GM23248 (cell line): ENCODE measurements around the gene GCSAM. TPM values are rescaled to one million over a fixed set of nuclear protein-coding genes. Genes with fewer than 3 reads are reported as not detected.

ENCODE experiments used
- DNase-seq: peaks from one replicate; pipeline ENCODE4 v3.0.0-alpha.2; 2015
- H2AFZ ChIP-seq: fragments of 200-600 bp; sonication (generic); 2 replicates; pipeline ENCODE4 v1.6.1; 2016; ENCODE audit warnings: antibody characterized with exemption
- H3F3A ChIP-seq: fragments of 200-600 bp; sonication (generic); 2 replicates; pipeline ENCODE4 v1.6.1; 2016; ENCODE audit warnings: mild to moderate bottlenecking, antibody characterized with exemption, mixed run types; ENCODE audit not compliant: insufficient read depth
- H3K27ac ChIP-seq: fragments of 200-600 bp; sonication (generic); 2 replicates; pipeline ENCODE4 v1.5.1; 2016; ENCODE audit warnings: mild to moderate bottlenecking
- H3K27me3 ChIP-seq: fragments of 200-600 bp; sonication (generic); replicated peaks from 2 replicates; pipeline ENCODE4 v1.6.1; 2016; ENCODE audit warnings: mild to moderate bottlenecking; ENCODE audit not compliant: insufficient read depth
- H3K36me3 ChIP-seq: fragments of 200-600 bp; sonication (generic); 2 replicates; pipeline ENCODE4 v1.6.1; 2016; ENCODE audit warnings: low read depth, mild to moderate bottlenecking
- H3K4me1 ChIP-seq: fragments of 200-600 bp; sonication (generic); 2 replicates; pipeline ENCODE4 v1.6.1; 2016; ENCODE audit warnings: mild to moderate bottlenecking; ENCODE audit not compliant: insufficient read depth
- H3K4me2 ChIP-seq: fragments of 200-600 bp; sonication (generic); one replicate; pipeline ENCODE4 v1.6.1; 2016; ENCODE audit warnings: mild to moderate bottlenecking; ENCODE audit not compliant: unreplicated experiment
- H3K4me3 ChIP-seq: fragments of 200-600 bp; sonication (generic); 2 replicates; pipeline ENCODE4 v1.5.1; 2016; ENCODE audit warnings: mild to moderate bottlenecking
- H3K79me2 ChIP-seq: fragments of 200-600 bp; sonication (generic); 2 replicates; pipeline ENCODE4 v1.6.1; 2016; ENCODE audit warnings: mild to moderate bottlenecking; ENCODE audit not compliant: insufficient read depth
- H3K9ac ChIP-seq: fragments of 200-600 bp; sonication (generic); 2 replicates; pipeline ENCODE4 v1.6.1; 2016; ENCODE audit warnings: mild to moderate bottlenecking
- H3K9me2 ChIP-seq: fragments of 200-600 bp; sonication (generic); 2 replicates; pipeline ENCODE4 v1.6.1; 2016; ENCODE audit warnings: mixed run types, mild to moderate bottlenecking, moderate library complexity; ENCODE audit not compliant: insufficient read depth
- H3K9me3 ChIP-seq: fragments of 200-600 bp; sonication (generic); one replicate; pipeline ENCODE4 v1.6.1; 2017; ENCODE audit warnings: low read depth
- H4K20me1 ChIP-seq: fragments of 200-600 bp; sonication (generic); 2 replicates; pipeline ENCODE4 v1.6.0; 2016; ENCODE audit not compliant: insufficient read depth
- EZH2 ChIP-seq: fragments of 200-600 bp; sonication (generic); IDR thresholded peaks from 2 replicates; pipeline ENCODE4 v1.6.1; 2018; ENCODE audit warnings: antibody characterized with exemption, mild to moderate bottlenecking; ENCODE audit not compliant: insufficient read depth, poor library complexity, severe bottlenecking
- EZH2phosphoT487 ChIP-seq: fragments of 200-600 bp; sonication (generic); IDR thresholded peaks from 2 replicates; pipeline ENCODE4 v1.6.1; 2018; ENCODE audit warnings: antibody characterized with exemption, moderate library complexity, mild to moderate bottlenecking, low read depth; ENCODE audit not compliant: insufficient read depth
- WGBS, 2 experiments: methylation state at CpG; one replicate each; pipeline ENCODE4 v1.1.6; 2015 to 2017; ENCODE audit warnings: low lambda C conversion rate in 2 of 2, low coverage in 1 of 2; ENCODE audit errors: missing lambda C conversion rate in 2 of 2; 5-methylcytosine and 5-hydroxymethylcytosine counted together
- in situ Hi-C: fragments of 300-500 bp; cut with MboI; formaldehyde crosslinking; loops from 2 replicates; pipeline ENCODE4 v1.15.0; 2020
- polyA plus RNA-seq: library from polyadenylated mRNA; unstranded; fragments of >200 nt; fragmentation: Nextera tagmentation; extraction: Ambion mirVana; gene quantifications from 2 replicates; pipeline ENCODE4 v1.2.1, GENCODE V29; 2016
- total RNA-seq: library from RNA; depleted of rRNA; stranded (reverse); fragments of >200 nt; shearing (Covaris generic); gene quantifications from 2 replicates; pipeline ENCODE4 v1.2.3, GENCODE V29; 2014

Gene GCSAM
- total and polyA plus RNA-seq, 2 experiments from 2014 or later: 0.20 TPM; not detected in 1

DNA sequence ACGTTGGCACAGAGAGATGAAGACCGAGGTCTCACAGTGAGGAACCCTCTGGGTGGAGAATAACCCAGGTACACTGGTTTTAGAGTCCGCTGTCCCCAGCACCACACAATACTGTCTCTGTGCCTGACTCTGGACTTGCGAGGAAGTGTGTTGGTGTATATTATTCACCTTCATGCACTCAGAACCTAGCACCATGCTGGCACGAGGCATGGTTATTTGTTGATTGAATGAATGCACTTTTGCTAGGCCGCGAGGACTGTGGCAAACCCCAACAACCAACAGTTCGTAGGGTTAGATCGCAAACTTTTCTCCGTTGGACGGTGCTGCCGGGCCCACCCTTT is 47.3 kb downstream of the GCSAM start:
- H3K27ac ChIP-seq: no peak overlapping the region
- in situ Hi-C loops: no loop called here
- no peak for TF ChIP-seq EZH2
- TF ChIP-seq EZH2phosphoT487: no peak
- no peaks in the 10 kb centered on the region for H3K36me3 ChIP-seq
- peaks cover 11% of the 10 kb centered on the region for H3F3A ChIP-seq
- H4K20me1 ChIP-seq: no peaks in the 10 kb centered on the region
- H2AFZ ChIP-seq: peak overlapping the region; percentile 83
- DNase-seq: no peak
- no peaks in the 10 kb centered on the region for H3K9me3 ChIP-seq
- H3K4me2 ChIP-seq: peak overlapping the region; percentile 99
- peaks cover 10% of the 10 kb centered on the region; the same call in 1 of the 2 replicates for H3K4me1 ChIP-seq
- H3K9ac ChIP-seq: peak overlapping the region; percentile 75
- H3K79me2 ChIP-seq: peaks cover 33% of the 10 kb centered on the region
- 45 to 51% methylated on average over 12 of the region's 12 CpGs for WGBS, 2 experiments
- peak overlapping the region; percentile 79 for H3K4me3 ChIP-seq
- H3K9me2 ChIP-seq: no peaks in the 10 kb centered on the region
- H3K27me3 ChIP-seq: no peaks in the 10 kb centered on the region

- H3K4me2 ChIP-seq: no peak overlapping the region
- H3K27me3 ChIP-seq: no peaks in the 10 kb centered on the region
- no peaks in the 10 kb centered on the region for H3K9me2 ChIP-seq
- in situ Hi-C loops: no loop called here
- no peak for DNase-seq
- peaks cover 27% of the 10 kb centered on the region for H3K79me2 ChIP-seq
- 93 to 95% methylated on average over 7 of the region's 7 CpGs for WGBS, 2 experiments
- H2AFZ ChIP-seq: peak overlapping the region; percentile 83; the same call in 1 of the 2 replicates
- peaks cover 11% of the 10 kb centered on the region for H3F3A ChIP-seq
- no peaks in the 10 kb centered on the region for H3K36me3 ChIP-seq
- H3K9me3 ChIP-seq: no peaks in the 10 kb centered on the region
- no peak overlapping the region for H3K9ac ChIP-seq
- H3K27ac ChIP-seq: no peak overlapping the region
- TF ChIP-seq EZH2phosphoT487 (no peak), EZH2 (no peak)
- H3K4me1 ChIP-seq: peaks cover 10% of the 10 kb centered on the region; the same call in 1 of the 2 replicates
- no peak overlapping the region for H3K4me3 ChIP-seq
- H4K20me1 ChIP-seq: no peaks in the 10 kb centered on the region
Measured at GRCh38 chr3:112084980-112085705, 47.9 kb downstream of the GCSAM start.

DNA sequence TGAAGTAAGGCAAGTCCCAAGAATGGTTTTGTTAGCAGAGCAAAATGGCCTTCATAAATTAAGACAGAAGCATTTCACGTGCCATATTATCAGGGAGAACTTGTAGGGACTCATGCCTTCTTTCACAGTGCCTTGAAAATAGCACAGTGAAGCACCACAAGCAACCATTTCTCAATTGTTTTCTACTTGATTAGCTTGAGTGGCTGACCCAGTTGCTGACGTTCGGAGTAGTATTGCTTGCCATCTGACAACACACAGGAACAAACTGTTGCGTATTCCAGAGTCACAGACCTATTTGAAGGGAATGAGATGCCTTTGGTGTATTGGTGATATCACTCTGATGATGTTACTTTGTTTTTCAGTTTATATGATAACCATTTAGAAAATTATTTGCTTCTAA is 49.8 kb downstream of the GCSAM start:
- in situ Hi-C loops: no loop called here
- no peak overlapping the region for H3K27ac ChIP-seq
- H3K79me2 ChIP-seq: peaks cover 8% of the 10 kb centered on the region
- 84 to 90% methylated on average over 4 of the region's 4 CpGs for WGBS, 2 experiments
- no peak for DNase-seq
- H3K4me1 ChIP-seq: peaks cover 10% of the 10 kb centered on the region; the same call in 1 of the 2 replicates
- H3K36me3 ChIP-seq: no peaks in the 10 kb centered on the region
- no peak overlapping the region for H3K4me3 ChIP-seq
- no peaks in the 10 kb centered on the region for H4K20me1 ChIP-seq
- H3K9ac ChIP-seq: no peak overlapping the region
- H3K27me3 ChIP-seq: no peaks in the 10 kb centered on the region
- TF ChIP-seq EZH2phosphoT487 (no peak), EZH2 (no peak)
- H3F3A ChIP-seq: peaks cover 11% of the 10 kb centered on the region
- H3K9me3 ChIP-seq: no peaks in the 10 kb centered on the region
- H3K4me2 ChIP-seq: no peak overlapping the region
- no peaks in the 10 kb centered on the region for H3K9me2 ChIP-seq
- H2AFZ ChIP-seq: no peak overlapping the region

DNA sequence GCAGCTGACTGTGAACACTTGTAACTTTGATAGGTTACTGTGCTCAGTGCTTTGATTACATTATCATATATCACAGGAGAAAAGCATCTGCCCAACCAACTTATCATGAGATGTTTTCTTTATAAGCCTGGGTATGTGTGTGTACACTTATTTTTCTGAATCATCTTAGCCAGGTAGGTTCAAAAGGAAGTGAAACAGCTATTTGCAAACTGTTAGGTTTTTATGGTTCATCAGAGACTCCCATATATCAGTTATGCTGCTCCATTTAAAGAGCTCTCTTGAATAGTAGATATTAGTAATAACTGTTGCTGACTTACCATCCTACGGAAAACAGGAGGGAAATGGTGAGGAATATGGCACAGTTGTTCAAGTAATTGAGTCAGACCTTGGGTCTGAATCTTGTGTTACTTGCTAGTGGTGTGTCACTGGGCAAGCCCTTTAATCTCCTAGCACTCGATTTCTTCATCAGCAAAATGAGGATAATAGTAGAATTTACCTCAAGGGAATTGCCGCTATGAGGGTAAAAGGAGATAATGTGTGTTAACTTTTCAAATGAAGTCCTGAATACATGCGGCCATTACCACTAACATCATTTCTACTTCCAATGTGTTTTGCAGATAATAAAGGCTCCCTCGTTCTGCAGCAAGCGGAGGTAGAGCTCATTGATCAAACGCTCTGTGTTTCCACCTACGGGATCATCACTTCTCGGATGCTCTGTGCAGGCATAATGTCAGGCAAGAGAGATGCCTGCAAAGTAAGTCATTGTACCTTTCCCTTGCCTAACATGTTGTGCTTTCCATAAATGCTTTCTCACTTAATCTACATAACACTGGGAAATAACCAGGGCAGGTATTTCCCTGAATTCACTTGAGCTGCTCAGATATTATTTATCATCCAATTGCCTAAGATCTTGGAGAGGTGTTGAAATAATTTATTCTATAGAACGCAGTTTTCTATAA is 54.6 kb downstream of the GCSAM start:
- H3K36me3 ChIP-seq: no peaks in the 10 kb centered on the region
- no peak overlapping the region for H3K4me2 ChIP-seq
- TF ChIP-seq EZH2 (no peak), EZH2phosphoT487 (no peak)
- H3K9me3 ChIP-seq: no peaks in the 10 kb centered on the region
- in situ Hi-C loops: no loop called here
- DNase-seq: no peak
- no peaks in the 10 kb centered on the region for H3K9me2 ChIP-seq
- peaks cover 21% of the 10 kb centered on the region for H3K4me1 ChIP-seq
- no peaks in the 10 kb centered on the region for H4K20me1 ChIP-seq
- peaks cover 25% of the 10 kb centered on the region for H3F3A ChIP-seq
- no peak overlapping the region for H2AFZ ChIP-seq
- H3K9ac ChIP-seq: no peak overlapping the region
- no peak overlapping the region for H3K4me3 ChIP-seq
- no peaks in the 10 kb centered on the region for H3K27me3 ChIP-seq
- WGBS, 2 experiments: 76% methylated on average over 10 of the region's 10 CpGs
- H3K79me2 ChIP-seq: no peaks in the 10 kb centered on the region
- H3K27ac ChIP-seq: no peak overlapping the region
